Mammary epithelial cell (primary cell): ENCODE measurements around the gene SPECC1.

ENCODE experiments used
- EZH2 ChIP-seq: IDR thresholded peaks from 2 replicates; pipeline ENCODE4 v1.6.1; 2012; ENCODE audit warnings: low read length, inconsistent platforms, borderline replicate concordance
- TF ChIP-seq, protein P1 (sequence below), 2 donors: IDR thresholded peaks in 1 of 2; conservative IDR thresholded peaks in 1 of 2; 2 replicates each; pipeline ENCODE4 v1.5.1; 2011 to 2012; ENCODE audit warnings: inconsistent platforms in 2 of 2, low read length in 2 of 2, mild to moderate bottlenecking in 2 of 2, control low read depth in 1 of 2, low read depth in 1 of 2; ENCODE audit not compliant: insufficient read depth in 1 of 2; ENCODE audit errors: extremely low read depth in 1 of 2

DNA sequence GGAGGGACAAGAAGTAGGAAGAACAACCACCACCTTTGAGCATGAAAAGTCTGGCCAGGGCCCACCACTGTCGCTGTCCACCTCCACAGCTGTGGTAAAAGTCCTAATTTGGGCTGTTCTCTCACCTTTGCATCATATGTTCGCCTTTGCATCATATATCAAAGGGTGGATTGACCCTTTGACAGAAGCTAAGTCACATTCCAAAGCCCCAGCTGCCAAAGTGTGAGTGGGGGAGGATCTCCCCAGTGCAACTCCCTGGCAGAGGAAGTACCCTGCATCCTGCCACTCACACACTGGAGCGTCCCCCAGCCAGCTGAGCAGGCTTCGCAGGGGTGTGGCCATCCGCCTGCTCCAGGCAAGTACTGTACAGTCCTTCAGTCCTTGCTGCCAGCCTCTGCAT, 12.7 kb upstream of the SPECC1 start:
- TF ChIP-seq, protein P1, sequence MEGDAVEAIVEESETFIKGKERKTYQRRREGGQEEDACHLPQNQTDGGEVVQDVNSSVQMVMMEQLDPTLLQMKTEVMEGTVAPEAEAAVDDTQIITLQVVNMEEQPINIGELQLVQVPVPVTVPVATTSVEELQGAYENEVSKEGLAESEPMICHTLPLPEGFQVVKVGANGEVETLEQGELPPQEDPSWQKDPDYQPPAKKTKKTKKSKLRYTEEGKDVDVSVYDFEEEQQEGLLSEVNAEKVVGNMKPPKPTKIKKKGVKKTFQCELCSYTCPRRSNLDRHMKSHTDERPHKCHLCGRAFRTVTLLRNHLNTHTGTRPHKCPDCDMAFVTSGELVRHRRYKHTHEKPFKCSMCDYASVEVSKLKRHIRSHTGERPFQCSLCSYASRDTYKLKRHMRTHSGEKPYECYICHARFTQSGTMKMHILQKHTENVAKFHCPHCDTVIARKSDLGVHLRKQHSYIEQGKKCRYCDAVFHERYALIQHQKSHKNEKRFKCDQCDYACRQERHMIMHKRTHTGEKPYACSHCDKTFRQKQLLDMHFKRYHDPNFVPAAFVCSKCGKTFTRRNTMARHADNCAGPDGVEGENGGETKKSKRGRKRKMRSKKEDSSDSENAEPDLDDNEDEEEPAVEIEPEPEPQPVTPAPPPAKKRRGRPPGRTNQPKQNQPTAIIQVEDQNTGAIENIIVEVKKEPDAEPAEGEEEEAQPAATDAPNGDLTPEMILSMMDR (conservative IDR thresholded peaks at IDR 0.05 in 1 of 2, IDR thresholded peaks at IDR 0.05 in 1 of 2; ENCODE audit: extremely low read depth in 1 of 2, insufficient read depth in 1 of 2, low read depth in 1 of 2, low read length in 2 of 2): no peak
- TF ChIP-seq EZH2: no peak
